ENCODE data around the gene SLC35D3. TPM values are rescaled to one million over a fixed set of nuclear protein-coding genes. Genes with fewer than 3 reads are reported as not detected.
"Not testable (repeated sequence)": the region's sequence is repeated elsewhere in the genome, so short reads cannot be mapped to it uniquely, and the experiment has no call there.

The SLC35D3 gene
- total and polyA plus RNA-seq, 2 donors (not counting 3 experiments of a cell fraction or from before 2014, with no cell fraction given), result not detected

- Histone ChIP-seq H3K27me3 (ENCODE audit: control insufficient read depth in 2 of 2, insufficient read depth in 2 of 2, low read length in 2 of 2) (peaks cover 0 to 6% of the 10 kb centered on the region in 2 experiments), H3K9me3 (replicated peaks; ENCODE audit: control insufficient read depth, insufficient read depth, low read length) (no peaks in the 10 kb centered on the region), H3K9me1 (replicated peaks; ENCODE audit: control insufficient read depth, extremely low read depth, insufficient read depth, low read length) (no peaks in the 10 kb centered on the region), H3K36me3 (ENCODE audit: control insufficient read depth in 2 of 2, extremely low read depth in 1 of 2, insufficient read depth in 2 of 2, low read length in 2 of 2) (no peaks in the 10 kb centered on the region), H3K4me1 (ENCODE audit: control insufficient read depth, extremely low read depth, insufficient read depth, low read length) (peaks cover 2% of the 10 kb centered on the region), H3K27ac (ENCODE audit: insufficient read depth, low read depth, low read length) (no peak overlapping the region), H2AFZ (ENCODE audit: low read depth, low read length) (no peak overlapping the region), H3K4me2 (ENCODE audit: insufficient read depth, low read length) (no peak overlapping the region), H3K79me2 (ENCODE audit: control insufficient read depth, insufficient read depth, low read length) (no peaks in the 10 kb centered on the region), H3K4me3 (replicated peaks in 1 of 3; ENCODE audit: insufficient read depth in 1 of 3, low read depth in 1 of 3, low read length in 3 of 3) (no peak overlapping the region), H3K9ac (replicated peaks; ENCODE audit: extremely low read depth, insufficient read depth, low read length) (no peak overlapping the region), H4K20me1 (replicated peaks; ENCODE audit: control insufficient read depth, extremely low read depth, insufficient read depth, low read length) (no peaks in the 10 kb centered on the region)
- FAIRE-seq, result no peak
- BruUV-seq (replicated peaks), result no TSS peak
- intact Hi-C loops (cut with micrococcal nuclease), result no loop called here
- CTCF ChIA-PET, result interaction anchor here (1.4 to 1.7 kb wide), 2 partner anchors 9 to 13 kb away, joined by 4 to 7 read pairs; no protein-coding TSS in a partner anchor
- DNase-seq (ENCODE audit: low read depth, low spot score), result no peak
- TF ChIP-seq JUN (IDR thresholded peaks at IDR 0.05; ENCODE audit: borderline replicate concordance, insufficient read depth, insufficient read length, low read depth), result no peak
- POLR2A ChIA-PET, result no interaction called here
- dilution Hi-C loops (cut with MboI; ENCODE audit: extremely low pct_ligation_motif_present, low sequenced_read_pairs), result no loop called here
Measured at GRCh38 chr6:136959471-136959891, 37.4 kb downstream of the SLC35D3 start.

DNA sequence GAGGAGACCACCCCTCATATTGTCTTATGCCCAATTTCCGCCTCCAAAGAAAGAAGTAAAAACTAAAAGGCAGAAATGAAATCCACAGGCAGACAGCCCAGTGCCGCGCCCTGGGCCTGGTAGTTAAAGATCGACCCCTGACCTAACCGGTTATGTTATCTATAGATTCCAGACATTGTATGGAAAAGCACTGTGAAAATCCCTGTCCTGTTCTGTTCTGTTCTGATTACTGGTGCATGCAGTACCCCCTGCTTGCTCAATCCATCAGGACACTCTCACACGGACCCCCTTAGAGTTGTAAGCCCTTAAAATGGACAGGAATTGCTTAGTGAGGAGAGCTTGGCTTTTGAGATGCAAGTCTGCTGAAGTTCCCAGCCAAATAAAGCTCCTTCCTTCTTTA, 37.8 kb downstream of the SLC35D3 start:
- H2AFZ ChIP-seq (ENCODE audit: low read depth, low read length); H3K36me3 ChIP-seq (ENCODE audit: control insufficient read depth in 2 of 2, extremely low read depth in 1 of 2, insufficient read depth in 2 of 2, low read length in 2 of 2); BruUV-seq (replicated peaks); H3K4me1 ChIP-seq (ENCODE audit: control insufficient read depth, extremely low read depth, insufficient read depth, low read length); DNase-seq (ENCODE audit: low read depth, low spot score); H3K4me2 ChIP-seq (ENCODE audit: insufficient read depth, low read length); H4K20me1 ChIP-seq (replicated peaks; ENCODE audit: control insufficient read depth, extremely low read depth, insufficient read depth, low read length); H3K79me2 ChIP-seq (ENCODE audit: control insufficient read depth, insufficient read depth, low read length); FAIRE-seq; H3K9ac ChIP-seq (replicated peaks; ENCODE audit: extremely low read depth, insufficient read depth, low read length); H3K27me3 ChIP-seq (ENCODE audit: control insufficient read depth in 2 of 2, insufficient read depth in 2 of 2, low read length in 2 of 2); H3K9me3 ChIP-seq (replicated peaks; ENCODE audit: control insufficient read depth, insufficient read depth, low read length); POLR2A ChIA-PET; H3K4me3 ChIP-seq (replicated peaks in 1 of 3; ENCODE audit: insufficient read depth in 1 of 3, low read depth in 1 of 3, low read length in 3 of 3); dilution Hi-C loops (cut with MboI; ENCODE audit: extremely low pct_ligation_motif_present, low sequenced_read_pairs); H3K9me1 ChIP-seq (replicated peaks; ENCODE audit: control insufficient read depth, extremely low read depth, insufficient read depth, low read length); H3K27ac ChIP-seq (ENCODE audit: insufficient read depth, low read depth, low read length); intact Hi-C loops (cut with micrococcal nuclease): not testable (repeated sequence)
- CTCF ChIA-PET, result interaction anchor here (1.4 to 1.7 kb wide), 2 partner anchors 8 to 13 kb away, joined by 4 to 7 read pairs; no protein-coding TSS in a partner anchor

Measured in endothelial cell of umbilical vein (primary cell).